Testis (tissue), 3 donors: ENCODE data around the gene LYST. TPM values are rescaled to one million over a fixed set of nuclear protein-coding genes. Genes with fewer than 3 reads are reported as not detected.

Experiments used
- DNase-seq: peaks from one replicate; pipeline ENCODE4 v3.0.0-alpha.2; 2019
- H3K27ac ChIP-seq, 2 donors: fragments of 200-600 bp; sonication (generic); one replicate each; pipeline ENCODE4 v1.5.1; 2019
- H3K27me3 ChIP-seq: fragments of 200-600 bp; sonication (generic); one replicate; pipeline ENCODE4 v1.5.1; 2019
- H3K36me3 ChIP-seq: fragments of 200-600 bp; sonication (generic); one replicate; pipeline ENCODE4 v1.5.1; 2017; ENCODE audit warnings: low read depth; ENCODE audit errors: missing control alignments
- H3K4me1 ChIP-seq: fragments of 200-600 bp; sonication (generic); one replicate; pipeline ENCODE4 v1.5.1; 2019
- H3K4me3 ChIP-seq, 2 donors: fragments of 200-600 bp; sonication (generic); one replicate each; pipeline ENCODE4 v1.5.1; 2017 to 2019
- H3K9me3 ChIP-seq: fragments of 200-600 bp; sonication (generic); one replicate; pipeline ENCODE4 v1.5.1; 2017
- POLR2A ChIP-seq: fragments of 450-650 bp; IDR thresholded peaks from one replicate; pipeline ENCODE4 v1.6.1; 2017; ENCODE audit warnings: antibody characterized with exemption, mild to moderate bottlenecking, moderate library complexity
- WGBS, 2 donors: methylation state at CpG; one replicate each; pipeline ENCODE4 v1.1.5; 2018; 5-methylcytosine and 5-hydroxymethylcytosine counted together
- intact Hi-C: fragments of 100-400 bp; cut with DNase I; formaldehyde crosslinking; loops from one replicate; pipeline ENCODE4 v1.15.1; 2023; ENCODE audit warnings: low total_unique reads
- polyA plus RNA-seq: library from polyadenylated mRNA; stranded (reverse); fragments of 350-450 nt; fragmentation: Illumina TruSeq; extraction: RNeasy Lipid Tissue Mini Kit (QIAGEN cat#74804); gene quantifications from one replicate; pipeline ENCODE4 v1.2.3, GENCODE V29; 2014; ENCODE audit warnings: low read depth, low replicate concordance; ENCODE audit not compliant: insufficient read depth
- total RNA-seq, 2 donors: library from RNA; depleted of rRNA; stranded (reverse); fragments of >200 nt; gene quantifications; one replicate each; pipeline ENCODE4 v1.2.3, GENCODE V29; 2016
- TF ChIP-seq, protein P1 (sequence below), 3 experiments: fragments of 450-650 bp in 2 of 3; fragments of 200-600 bp in 1 of 3; sonication (generic) in 1 of 3; IDR thresholded peaks; one replicate each; pipeline ENCODE4 v1.5.1; 2016 to 2019; ENCODE audit warnings: antibody characterized with exemption in 3 of 3, mild to moderate bottlenecking in 2 of 3, moderate library complexity in 1 of 3

Gene LYST
- total and polyA plus RNA-seq, 3 donors from 2014 or later, result 22.9 to 69.1 (median 60.9) TPM

DNA sequence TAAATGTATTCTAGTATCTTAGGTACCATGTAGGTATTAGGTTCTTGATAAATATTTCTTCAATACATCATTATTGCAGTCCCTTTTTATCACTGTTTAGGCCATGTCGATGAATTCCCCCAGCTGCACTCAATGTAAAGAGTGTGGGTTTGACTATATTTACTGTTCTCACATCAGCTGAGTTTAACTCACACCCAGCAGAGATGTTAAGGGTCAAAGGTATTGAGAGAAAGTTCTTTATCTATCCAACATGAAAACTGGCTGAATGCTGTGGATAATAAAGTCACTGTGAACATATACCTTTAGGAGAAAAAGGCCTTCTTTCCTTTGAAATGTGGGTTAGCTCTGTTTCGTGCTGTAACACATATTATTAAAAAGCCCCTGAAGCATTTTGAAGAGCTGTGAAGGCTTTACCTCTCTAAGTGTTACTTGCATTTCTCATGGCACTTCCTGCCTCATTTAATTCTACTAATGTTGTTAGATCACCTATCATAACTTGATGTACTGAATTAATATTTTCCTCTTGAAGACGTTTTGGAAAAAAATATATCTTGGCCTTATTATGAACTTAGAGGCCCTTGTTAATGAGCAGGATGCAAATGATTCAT is 19.1 kb upstream of the LYST start:
- no peaks in the 10 kb centered on the region for H3K36me3 ChIP-seq
- TF ChIP-seq, protein P1, sequence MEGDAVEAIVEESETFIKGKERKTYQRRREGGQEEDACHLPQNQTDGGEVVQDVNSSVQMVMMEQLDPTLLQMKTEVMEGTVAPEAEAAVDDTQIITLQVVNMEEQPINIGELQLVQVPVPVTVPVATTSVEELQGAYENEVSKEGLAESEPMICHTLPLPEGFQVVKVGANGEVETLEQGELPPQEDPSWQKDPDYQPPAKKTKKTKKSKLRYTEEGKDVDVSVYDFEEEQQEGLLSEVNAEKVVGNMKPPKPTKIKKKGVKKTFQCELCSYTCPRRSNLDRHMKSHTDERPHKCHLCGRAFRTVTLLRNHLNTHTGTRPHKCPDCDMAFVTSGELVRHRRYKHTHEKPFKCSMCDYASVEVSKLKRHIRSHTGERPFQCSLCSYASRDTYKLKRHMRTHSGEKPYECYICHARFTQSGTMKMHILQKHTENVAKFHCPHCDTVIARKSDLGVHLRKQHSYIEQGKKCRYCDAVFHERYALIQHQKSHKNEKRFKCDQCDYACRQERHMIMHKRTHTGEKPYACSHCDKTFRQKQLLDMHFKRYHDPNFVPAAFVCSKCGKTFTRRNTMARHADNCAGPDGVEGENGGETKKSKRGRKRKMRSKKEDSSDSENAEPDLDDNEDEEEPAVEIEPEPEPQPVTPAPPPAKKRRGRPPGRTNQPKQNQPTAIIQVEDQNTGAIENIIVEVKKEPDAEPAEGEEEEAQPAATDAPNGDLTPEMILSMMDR (IDR thresholded peaks at IDR 0.05), result no peak
- no peak for TF ChIP-seq POLR2A
- no peak overlapping the region for H3K4me3 ChIP-seq
- H3K27me3 ChIP-seq, result no peaks in the 10 kb centered on the region
- H3K27ac ChIP-seq, result no peak overlapping the region
- no peaks in the 10 kb centered on the region for H3K9me3 ChIP-seq
- H3K4me1 ChIP-seq, result peaks cover 31% of the 10 kb centered on the region
- intact Hi-C loops, result no loop called here
- WGBS, 2 donors, result 84 to 89% methylated on average over 3 of the region's 3 CpGs
- no peak for DNase-seq

DNA sequence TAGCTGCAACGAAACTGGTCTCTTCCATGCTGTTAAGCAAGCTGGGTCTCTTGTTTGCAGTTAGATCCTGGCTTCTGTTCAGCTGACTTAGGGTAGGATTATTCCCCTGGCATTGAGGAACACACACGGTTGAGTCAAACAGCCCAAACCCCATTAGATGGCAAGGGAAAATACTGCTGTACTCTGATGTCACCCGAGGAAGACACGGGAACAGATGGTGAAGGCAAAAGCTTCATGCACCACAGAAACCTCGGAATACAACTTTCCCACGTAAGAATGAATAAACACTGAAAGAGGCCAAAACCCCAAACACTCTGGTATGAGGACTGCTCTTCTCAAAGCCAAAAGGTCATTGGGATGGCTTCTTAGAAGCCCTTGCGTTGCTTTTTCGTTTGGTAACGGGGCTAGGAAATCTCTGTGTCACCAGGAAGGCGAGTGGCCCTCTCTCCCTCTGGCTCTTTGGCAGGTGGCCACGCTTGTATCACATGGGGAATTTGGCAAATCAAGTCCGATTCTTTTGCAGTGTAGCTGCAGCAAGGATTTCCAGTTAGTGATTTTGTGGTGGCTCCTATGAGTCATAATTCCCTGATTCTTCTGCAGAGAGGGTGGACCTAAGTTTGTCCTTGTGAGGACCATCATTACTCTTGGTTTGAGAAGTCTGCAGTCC is 16.7 kb upstream of the LYST start:
- peak overlapping the region; percentile 74 to 78 for H3K27ac ChIP-seq
- TF ChIP-seq, protein P1 (IDR thresholded peaks at IDR 0.05), result no peak
- no peak for TF ChIP-seq POLR2A
- intact Hi-C loops, result no loop called here
- H3K36me3 ChIP-seq, result no peaks in the 10 kb centered on the region
- peaks cover 21% of the 10 kb centered on the region for H3K4me1 ChIP-seq
- H3K27me3 ChIP-seq, result no peaks in the 10 kb centered on the region
- no peaks in the 10 kb centered on the region for H3K9me3 ChIP-seq
- DNase-seq, result peak; percentile 91
- WGBS, 2 donors, result 38 to 48% methylated on average over 11 to 12 of the region's 12 CpGs
- H3K4me3 ChIP-seq, result peak overlapping the region in 1 of 2 donors; percentile 17

DNA sequence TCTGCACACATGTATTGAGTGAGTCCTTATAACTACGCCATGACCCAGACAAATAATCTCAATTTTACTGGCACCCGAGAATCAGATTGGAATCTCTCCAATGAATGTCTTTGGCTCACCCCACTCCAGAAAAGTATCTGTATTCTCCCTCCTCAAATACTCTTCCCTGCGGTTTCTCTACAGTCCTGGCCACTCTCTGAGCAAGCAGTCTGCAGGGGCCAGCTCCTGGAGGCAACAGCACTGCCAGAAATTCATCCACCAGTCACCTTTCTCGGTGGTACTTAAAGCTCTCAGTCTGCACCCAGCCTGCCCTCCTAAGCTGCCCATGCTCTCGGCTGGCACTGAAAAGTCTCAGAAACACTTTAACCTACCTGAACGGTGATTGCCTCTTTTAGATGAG is 16.1 kb upstream of the LYST start:
- peak overlapping the region; percentile 74 to 78 for H3K27ac ChIP-seq
- H3K36me3 ChIP-seq, result no peaks in the 10 kb centered on the region
- WGBS, 2 donors, result 47% methylated on average over 6 of the region's 6 CpGs
- intact Hi-C loops, result no loop called here
- H3K4me3 ChIP-seq, result peak overlapping the region in 1 of 2 donors; percentile 17
- H3K4me1 ChIP-seq, result peaks cover 22% of the 10 kb centered on the region
- H3K9me3 ChIP-seq, result no peaks in the 10 kb centered on the region
- no peak for DNase-seq
- TF ChIP-seq POLR2A, result no peak
- TF ChIP-seq, protein P1 (IDR thresholded peaks at IDR 0.05), result no peak
- H3K27me3 ChIP-seq, result no peaks in the 10 kb centered on the region

DNA sequence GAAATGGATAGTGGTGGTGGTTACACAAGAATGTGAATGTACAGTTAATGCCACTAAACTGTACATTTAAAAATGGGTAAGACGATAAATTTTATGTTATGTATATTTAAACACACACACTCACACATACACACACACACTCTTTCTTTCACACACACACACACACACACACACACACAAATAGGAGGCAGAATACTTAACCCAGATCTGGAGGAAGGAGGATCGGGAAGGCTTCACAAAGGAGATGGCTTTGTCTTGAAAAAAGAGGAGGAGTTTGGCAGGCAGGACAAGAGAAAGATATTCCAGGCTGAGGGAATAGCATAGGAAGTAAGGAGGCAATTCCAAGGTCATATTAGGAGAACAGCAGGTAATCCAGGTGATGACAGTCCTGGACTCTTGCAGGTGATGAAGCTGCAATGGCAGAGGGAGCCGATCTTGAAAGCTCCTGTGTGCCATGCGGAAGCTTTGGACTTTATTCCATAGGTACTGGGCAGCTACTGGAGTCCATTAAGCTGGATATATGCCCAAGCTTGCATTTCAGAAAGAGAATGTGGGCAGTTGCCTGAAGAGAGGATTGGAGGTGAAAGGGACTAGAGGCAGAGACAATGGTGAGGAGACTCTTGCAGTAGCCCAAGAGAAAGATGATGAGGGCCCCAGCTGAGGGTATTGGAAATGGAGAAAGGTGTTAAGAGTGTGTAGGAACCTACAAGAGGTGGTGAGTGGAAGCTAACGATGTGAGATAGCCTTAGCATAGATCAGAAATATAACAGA is 15.4 kb upstream of the LYST start:
- Histone ChIP-seq H3K27me3 (no peaks in the 10 kb centered on the region), H3K4me1 (peaks cover 19% of the 10 kb centered on the region), H3K9me3 (no peaks in the 10 kb centered on the region), H3K27ac (no peak overlapping the region), H3K36me3 (no peaks in the 10 kb centered on the region), H3K4me3 (no peak overlapping the region)
- no peak for DNase-seq
- TF ChIP-seq, protein P1 (IDR thresholded peaks at IDR 0.05), result no peak
- TF ChIP-seq POLR2A, result no peak
- intact Hi-C loops, result no loop called here
- WGBS, 2 donors, result 82 to 87% methylated on average over 5 of the region's 5 CpGs
